GM21515 (cell line): ENCODE data around the gene HELT.
A peak's percentile ranks its signal among the peaks of the same experiment; 100 is the strongest.
"Not testable (repeated sequence)": the region's sequence is repeated elsewhere in the genome, so short reads cannot be mapped to it uniquely, and the experiment has no call there.

Experiments
- ATAC-seq: cut with Tn5 transposase; IDR thresholded peaks from one replicate; pipeline ENCODE4 v1.9.1; 2021; ENCODE audit not compliant: unreplicated experiment

Gene HELT, protein sequence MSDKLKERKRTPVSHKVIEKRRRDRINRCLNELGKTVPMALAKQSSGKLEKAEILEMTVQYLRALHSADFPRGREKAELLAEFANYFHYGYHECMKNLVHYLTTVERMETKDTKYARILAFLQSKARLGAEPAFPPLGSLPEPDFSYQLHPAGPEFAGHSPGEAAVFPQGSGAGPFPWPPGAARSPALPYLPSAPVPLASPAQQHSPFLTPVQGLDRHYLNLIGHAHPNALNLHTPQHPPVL

DNA sequence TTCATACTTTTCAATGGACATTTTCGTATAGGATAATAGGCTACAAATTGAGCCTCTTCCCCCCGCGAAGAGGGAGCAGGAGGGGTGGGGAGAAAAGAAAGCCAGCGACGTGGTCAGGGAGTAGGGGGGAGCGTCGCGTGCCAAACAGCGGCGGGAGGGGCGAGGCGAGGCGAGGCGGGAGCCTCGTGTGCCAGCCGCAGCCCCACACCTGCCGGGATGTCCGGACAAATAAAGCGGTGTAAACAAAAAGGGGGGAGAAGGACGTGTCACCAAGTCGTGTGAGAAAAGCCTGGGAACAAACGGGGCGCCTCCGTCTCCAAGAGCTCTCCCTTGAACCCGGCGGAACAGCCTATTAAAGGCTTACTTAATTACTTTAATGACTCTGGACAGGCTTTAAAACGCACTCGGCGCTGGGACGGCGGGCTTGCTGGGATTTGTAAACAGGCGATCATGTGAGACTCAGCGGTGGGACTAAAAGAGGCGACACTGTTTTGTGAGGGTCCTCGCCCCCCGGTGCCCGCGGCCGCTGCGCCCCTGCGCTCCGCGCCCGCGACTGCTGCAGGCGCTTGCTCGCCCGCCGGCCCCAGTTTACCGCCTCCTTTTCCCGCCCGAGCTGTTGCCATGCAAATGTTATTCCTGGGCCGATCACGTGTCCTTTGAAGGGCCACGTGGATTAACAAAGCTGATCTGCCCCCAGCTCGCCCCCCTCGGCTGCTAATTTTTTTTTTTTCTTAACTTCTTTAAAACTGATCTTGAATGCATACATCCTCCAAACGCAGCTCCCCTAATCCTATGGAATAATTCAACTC lies at the start of gene HELT:
Gene HELT (plus strand): TSS at position 527 of the 809 bp plus-strand sequence. CDS start 439 bp downstream, outside the sequence.
- no peak for ATAC-seq

DNA sequence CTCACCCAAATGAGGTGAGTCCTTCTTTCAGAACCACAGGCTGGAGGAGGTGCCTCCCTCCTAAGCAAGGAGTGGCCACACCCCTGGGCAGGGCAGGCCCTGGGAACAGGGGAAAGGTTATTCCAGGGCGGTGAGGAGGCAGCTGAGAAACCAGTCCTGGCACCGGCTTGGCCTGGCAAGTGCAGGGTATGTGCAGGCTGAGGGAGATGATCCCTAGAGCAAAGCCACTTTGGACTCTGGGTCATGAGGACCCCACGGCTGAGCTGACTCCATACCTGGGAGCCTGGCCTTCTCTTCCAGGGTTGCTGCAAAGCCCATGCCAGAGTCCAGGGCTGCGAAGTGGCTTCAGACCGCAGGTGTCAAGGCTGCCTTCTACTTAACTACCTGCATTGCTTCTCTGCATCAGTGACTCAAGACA lies 49.5 kb upstream of the HELT start:
- ATAC-seq = no peak

DNA sequence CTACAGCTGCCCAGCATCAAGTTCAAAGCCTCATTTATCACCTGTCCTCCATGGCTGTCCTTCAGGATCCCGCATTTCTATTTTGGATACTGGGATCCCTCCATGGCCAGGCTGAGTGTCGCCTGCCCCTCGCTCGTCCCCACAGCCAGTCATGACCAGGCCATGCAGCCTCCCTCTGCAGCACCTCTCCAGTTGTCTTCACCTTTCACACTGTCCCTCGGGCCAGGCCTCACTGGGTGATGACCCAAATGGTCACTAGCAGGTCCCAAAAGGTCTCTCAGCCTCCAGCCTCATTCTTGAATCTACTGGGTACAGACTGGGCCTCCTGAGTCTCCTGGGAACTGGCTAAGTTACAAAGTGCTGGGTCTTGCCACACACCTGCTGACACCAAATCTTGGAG lies 48.7 kb upstream of the HELT start:
- ATAC-seq = no peak

DNA sequence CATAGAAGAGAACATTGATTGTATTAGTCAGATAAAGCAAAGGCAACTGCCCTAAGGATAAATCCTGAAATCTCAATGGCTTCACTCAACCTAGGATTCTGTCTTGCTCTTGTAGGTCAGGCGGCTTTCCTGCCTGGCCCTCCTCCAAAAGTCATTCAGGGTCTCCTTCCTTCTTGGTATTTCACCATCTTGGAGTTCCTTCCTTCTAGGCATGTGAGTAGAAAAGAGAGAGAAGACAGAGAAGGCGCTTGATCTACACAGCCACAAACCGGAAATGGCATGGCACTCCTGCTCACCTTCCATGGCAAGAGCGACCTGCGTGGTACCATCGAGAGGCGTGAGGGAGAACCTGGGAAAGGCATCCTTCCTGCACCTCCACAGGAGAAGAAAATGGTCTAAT lies 45.3 kb upstream of the HELT start:
- ATAC-seq = no peak

DNA sequence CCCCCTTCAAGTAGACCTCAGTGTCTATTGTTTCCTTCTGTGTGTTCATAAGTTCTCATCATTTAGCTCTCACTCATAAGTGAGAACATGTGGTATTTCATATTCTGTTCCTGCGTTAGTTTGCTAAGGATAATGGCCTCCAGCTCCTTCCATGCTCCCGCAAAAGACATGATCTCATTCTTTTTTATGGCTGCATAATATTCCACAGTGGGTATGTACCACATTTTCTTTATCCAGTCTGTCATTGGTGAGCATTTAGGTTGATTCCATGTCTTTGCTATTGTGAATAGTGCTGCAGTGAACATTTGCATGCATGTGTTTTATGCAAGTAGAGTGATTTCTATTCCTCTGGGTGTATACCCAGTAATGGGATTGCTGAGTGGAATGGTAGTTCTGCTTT lies 41.9 kb upstream of the HELT start:
- not testable (repeated sequence) for ATAC-seq

DNA sequence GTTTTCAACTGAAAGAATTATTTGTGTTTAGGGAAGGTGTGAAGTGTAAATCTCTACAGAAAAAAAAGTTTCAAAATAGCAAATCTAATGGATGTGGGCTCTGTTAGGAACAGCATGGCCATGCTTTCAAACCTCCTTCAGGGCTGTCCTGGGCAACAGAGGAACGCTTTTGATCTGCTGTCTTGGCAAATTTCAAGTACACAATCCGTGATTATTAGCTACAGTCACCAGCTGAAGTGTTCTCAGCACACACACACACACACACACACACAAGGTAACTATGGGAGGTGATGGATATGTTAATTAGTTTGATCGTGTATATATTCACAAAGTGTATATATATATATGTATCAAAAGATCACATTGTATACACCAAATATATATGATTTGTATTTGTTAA lies 40.5 kb upstream of the HELT start:
- no peak for ATAC-seq

DNA sequence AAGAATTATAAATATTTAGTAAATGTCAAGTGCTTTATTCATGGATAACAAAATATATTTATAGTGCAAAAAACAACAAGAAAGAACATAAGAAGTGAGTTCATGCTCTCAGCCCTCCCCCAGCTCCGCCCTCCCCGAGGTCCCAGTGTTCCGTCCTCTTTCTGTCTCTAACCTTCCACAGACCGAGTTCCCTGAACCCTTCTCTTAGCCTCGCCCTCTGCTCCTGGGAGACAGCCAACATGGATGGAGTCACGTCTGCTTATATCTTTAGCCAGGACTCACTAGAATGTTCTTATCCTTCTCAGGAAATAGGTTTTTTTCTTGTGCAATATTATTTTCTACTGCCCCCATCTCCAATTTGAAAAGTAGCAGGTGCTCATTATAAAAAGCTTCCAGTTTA lies 40.1 kb upstream of the HELT start:
- ATAC-seq = no peak

DNA sequence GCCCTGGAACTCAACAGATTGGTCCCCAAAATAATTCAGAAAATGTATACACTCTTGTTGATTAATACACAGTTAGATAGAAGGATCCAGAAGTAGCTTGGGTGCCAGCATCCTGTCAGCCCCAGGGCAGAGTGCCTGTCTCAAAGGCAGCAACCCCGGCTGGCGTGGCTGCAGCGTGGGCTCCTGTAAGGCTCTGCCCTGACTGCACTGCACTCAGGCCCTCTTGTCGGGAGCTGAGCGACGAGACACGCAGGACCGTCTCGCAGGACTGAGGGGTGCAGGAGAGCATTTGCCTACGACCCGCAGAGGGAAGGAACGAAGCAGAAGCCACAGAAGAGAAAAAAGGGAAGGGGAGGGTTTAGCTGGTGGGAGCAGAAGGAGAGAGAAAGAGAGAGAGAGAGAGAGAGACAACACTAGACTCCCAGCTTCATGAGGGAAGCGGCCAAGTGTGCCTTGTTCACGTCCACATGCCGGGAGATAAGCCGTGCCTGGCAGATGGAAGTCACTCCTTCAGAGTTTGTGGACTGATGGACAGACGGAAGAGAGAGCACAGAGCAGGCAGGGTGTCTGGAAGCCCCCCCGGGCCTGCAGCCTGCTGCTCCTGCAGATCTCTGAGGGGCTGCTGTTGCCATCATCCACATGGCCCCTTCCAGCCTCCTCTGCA lies 38.7 kb upstream of the HELT start:
- ATAC-seq = no peak

DNA sequence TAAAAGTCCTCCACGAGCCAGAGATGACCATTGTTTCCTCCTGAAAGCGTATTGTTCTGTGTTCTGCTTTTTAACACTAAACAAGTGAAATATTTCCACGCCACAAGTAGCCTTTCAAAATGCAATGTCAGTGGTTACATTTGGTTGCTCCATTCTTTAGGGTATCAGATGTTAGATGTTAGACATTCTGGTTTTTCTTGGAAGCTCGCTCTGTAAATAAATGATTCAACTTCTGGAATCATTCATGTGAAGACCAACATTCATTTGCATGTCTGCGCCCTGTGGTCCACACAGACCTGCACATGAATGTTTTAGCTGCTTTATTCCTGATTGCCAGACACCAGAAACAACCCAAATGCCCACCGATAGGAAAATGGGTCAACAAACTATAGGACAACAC lies 38.0 kb upstream of the HELT start:
- ATAC-seq = no peak

DNA sequence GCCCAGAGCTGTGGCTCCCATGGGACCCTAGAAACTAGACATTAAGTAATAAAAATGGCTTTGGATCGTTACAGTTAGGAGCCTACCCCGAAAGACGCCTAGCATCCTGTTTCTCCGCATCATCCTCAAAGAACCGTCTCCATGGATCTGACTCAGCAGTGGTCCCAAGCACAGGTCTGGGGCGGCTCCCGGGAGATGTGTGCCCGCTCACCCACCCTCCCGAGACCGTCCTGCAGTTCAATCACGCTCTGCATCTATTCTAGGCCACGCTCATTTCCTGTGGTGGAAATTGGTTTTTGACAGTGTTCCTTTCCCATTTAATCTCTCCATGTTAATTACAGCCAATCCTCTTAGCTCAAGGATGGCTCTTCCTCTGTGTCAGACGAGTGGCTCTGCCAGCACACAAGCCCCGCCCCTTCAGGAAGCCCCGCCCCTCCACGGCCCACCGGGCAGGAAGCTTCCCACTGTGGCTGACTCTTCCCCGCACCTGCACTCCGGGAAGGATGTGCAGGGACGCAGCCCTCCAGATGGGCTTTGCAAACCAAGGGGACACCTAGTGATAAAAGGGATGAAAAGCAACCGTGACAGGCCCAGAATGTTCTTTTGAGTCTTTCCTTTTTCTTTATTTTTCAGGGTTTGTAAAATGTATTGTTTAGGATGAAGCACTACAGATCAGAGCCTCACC lies 34.5 kb upstream of the HELT start:
- peak; percentile 77 for ATAC-seq

DNA sequence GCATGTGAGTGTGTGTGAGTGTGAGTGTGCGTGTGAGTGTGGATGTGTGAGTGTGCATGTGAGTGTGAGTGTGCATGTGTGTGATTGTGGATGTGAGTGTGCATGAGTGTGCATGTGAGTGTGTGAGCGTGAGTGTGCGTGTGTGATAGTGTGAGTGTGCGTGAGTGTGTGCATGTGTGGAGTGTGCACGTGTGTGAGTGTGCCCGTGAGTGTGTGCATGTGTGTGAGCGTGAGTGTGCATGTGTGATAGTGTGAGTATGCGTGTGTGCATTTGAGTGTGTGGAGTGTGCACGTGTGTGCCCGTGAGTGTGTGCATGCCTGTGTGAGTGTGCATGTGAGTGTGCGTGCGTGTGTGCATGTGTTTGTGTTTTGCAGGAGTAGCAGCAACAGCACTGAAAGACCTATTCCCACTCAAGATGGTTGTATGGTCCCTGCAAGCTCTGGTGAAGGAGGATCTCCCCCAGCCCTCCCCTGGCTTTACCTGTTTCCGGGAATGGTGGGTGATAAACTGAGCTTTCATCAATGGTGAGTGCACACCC lies 30.7 kb upstream of the HELT start:
- no peak for ATAC-seq

DNA sequence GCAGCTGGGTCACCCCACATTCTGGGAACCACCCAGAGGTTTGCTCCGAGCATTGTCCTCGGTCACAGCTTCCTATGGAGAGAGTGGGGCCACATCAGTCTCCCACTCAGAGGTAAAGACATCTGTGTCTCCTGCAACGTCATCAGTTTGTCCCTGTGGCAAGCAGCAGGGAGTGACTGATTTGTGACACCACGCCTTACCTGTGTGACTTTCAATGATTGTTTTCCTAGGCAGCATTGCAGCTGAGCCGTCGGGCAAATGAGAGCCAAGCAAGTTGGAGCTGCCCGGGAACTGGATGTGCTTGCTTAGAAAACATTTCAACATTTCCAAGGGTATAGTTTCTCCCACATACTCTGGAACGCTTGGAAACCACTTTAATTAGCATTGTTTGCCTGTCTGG lies 29.7 kb upstream of the HELT start:
- ATAC-seq = no peak

DNA sequence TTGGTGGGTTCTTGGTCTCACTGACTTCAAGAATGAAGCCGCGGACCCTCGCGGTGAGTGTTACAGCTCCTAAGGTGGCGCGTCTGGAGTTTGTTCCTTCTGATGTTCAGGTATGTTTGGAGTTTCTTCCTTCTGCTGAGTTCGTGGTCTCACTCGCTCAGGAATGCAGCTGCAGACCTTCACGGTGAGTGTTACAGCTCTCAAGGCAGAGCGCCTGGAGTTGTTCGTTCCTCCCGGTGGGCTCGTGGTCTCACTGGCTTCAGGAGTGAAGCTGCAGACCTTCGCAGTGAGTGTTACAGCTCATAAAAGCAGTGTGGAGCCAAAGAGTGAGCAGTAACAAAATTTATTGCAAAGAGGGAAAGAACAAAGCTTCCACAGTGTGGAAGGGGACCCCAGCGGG lies 29.0 kb upstream of the HELT start:
- not testable (repeated sequence) for ATAC-seq

DNA sequence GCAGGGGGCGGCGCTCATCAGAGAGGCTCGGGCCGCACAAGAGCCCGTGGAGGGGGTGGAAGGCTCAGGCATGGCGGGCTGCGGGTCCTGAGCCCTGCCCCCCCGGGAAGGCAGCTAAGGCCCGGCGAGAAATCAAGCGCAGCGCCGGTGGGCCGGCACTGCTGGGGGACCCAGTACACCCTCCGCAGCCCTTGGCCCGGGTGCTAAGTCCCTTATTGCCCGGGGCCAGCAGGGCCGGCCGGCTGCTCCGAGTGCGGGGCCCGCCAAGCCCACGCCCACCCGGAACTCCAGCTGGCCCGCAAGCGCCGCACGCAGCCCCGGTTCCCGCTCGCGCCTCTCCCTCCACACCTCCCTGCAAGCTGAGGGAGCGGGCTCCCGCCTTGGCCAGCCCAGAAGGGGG lies 28.2 kb upstream of the HELT start:
- ATAC-seq = not testable (repeated sequence)

DNA sequence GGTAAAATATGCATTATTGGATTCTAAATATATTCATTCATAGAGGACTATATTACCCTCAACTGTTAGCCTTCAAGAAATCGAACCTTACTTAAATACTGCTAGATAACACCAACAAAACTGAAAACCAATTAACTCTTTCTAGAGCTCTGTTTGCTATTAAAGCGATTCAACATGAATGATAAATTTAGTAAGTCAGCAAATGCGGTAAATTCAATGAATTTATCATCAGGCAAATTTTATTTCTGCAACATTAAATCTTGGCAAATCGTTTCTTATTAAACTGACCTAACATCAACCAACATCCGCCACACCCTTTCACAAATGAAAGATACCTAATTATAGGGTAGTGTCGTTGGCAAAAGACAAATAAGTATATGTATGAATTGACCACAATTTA lies 26.4 kb upstream of the HELT start:
- no peak for ATAC-seq

DNA sequence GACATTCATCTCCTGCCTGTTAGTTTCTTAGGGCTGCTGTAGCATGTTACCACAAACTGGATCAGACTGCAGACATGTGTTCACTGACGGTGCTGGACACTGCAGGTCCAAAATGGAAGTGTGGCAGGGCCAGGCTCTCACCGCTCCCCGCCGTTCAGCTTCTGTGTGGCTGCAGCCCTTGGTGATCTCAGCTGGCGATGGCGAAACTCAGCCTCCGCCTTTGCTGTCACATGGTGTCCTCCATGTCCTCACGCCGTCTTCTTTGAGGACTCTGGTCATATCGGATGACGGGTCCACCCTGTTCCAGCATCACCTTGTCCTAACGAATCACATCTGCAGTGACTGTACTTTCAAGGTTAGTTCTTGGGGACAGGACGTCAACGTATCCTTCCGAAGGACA lies 25.9 kb upstream of the HELT start:
- ATAC-seq = no peak

DNA sequence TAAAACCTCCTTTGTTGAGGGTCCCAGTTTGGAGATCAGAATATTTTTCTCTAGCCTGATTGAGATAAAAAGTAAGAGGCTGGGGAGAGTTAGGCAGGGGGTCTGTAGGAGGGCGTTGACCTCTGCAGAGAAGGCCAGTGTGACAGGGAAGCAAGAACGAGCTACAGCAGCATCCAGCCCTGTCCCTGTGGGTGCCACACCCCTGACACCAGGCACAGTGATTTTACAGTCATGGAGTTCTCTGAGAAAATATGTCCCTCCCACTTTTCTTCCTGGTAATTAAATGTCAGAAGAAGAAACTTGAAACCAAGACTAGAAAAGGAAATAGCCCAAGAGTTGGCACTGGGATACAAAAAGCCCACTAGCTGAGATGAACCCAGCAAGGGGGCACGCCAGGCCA lies 25.0 kb upstream of the HELT start:
- no peak for ATAC-seq

DNA sequence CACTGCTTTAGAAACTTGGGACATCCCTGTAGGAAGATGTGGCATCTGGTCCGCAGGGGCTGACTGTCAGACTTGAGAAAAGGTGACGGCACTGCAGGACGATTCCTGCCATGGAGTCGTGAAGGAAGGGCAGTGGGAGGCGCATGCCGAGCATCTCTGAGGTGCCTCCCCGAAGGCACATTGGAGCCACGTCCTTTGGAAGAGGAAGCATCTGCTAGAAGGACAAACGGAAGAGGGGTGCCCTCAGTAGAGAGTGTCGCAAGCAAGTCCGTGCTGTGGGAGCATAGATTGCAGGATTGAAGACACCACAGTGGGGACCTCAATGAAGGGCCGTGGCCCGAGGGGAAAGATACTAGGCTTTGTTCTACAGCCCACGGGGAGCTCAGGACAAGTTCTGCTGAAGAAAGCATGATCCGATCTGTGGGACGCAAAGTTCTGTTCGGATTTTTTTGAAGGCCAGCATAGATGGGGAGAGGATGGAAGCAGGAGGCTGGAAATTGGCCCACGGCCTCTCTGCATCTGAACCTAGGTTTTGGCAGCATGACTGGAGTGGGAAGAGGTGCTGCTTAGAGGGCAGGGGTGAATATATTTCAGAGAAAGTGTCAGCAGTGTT lies 24.2 kb upstream of the HELT start:
- ATAC-seq = no peak

DNA sequence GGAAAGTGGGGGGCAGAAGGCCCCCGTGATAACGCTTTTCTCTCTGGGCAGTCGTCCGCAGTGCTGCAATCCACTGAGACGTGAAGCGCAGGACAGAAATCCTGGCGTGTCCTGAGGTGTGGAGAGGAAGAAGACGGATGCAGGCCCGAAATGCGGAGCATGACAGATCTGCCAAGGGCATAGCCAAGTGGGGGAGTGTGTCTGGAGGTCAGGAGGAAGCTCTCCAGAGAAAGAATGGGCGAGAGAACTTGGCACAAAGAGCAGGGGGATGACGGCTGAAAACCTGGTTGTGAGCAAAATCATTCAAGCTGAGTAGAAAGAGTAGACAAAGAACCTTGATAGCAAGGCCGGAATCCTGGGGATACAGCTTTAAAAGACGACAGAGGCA lies 23.7 kb upstream of the HELT start:
- no peak for ATAC-seq

DNA sequence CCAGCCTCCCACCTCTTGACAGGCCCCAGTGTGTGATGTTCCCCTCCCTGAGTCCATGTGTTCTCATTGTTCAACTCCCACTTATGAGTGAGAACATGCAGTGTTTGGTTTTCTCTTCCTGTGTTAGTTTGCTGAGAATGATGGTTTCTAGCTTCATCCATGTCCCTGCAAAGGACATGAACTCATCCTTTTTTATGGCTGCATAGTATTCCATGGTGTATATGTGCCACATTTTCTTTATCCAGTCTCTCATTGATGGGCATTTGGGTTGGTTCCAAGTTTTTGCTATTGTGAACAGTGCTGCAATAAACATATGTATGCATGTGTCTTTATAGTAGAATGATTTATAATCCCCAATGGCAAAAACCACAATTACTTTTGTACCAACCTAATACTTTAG lies 20.6 kb upstream of the HELT start:
- ATAC-seq = not testable (repeated sequence)

DNA sequence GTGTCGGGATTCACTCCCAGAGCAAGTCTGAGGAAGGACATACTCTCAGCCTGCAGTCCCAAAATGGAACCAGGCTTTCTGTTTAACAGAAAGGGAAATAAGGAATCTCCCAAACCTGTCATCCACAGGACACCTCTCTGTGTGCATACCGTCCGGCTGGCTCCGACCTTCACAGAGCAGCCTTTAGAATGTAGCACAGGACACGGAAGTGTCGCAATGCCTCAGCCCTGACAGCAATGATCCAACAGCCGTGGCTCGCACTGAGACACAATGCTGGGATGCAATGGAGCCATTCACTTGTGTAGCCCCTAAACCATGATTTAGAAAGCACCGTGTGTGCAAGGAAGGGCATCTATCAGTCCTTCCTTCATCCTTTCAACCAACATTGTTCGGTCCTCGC lies 15.5 kb upstream of the HELT start:
- no peak for ATAC-seq
